HG03378 (cell line): ENCODE results near the gene HIPK1.
"Not testable (repeated sequence)": the region's sequence is repeated elsewhere in the genome, so short reads cannot be mapped to it uniquely, and the experiment has no call there.

Source experiments
- ATAC-seq: cut with Tn5 transposase; IDR thresholded peaks from one replicate; pipeline ENCODE4 v1.9.1; 2021; ENCODE audit warnings: mild to moderate bottlenecking, moderate library complexity; ENCODE audit not compliant: unreplicated experiment

HIPK1 gene

GRCh38 chr1:113981962-113982931, 53.1 kb downstream of the HIPK1 start:
- ATAC-seq = no peak

- no peak for ATAC-seq
Measured at GRCh38 chr1:113982949-113983348, 53.8 kb downstream of the HIPK1 start.

GRCh38 chr1:113983391-113983790, 54.3 kb downstream of the HIPK1 start:
- ATAC-seq = no peak

- ATAC-seq = no peak
Measured at GRCh38 chr1:113983826-113984225, 54.7 kb downstream of the HIPK1 start.

- ATAC-seq = no peak
Measured at GRCh38 chr1:113984710-113985109, 55.6 kb downstream of the HIPK1 start.

GRCh38 chr1:113986802-113987201, 57.7 kb downstream of the HIPK1 start:
- no peak for ATAC-seq

- no peak for ATAC-seq
Measured at GRCh38 chr1:113987259-113987658, 58.1 kb downstream of the HIPK1 start.

- ATAC-seq = no peak
Measured at GRCh38 chr1:113990530-113990929, 61.4 kb downstream of the HIPK1 start.

- no peak for ATAC-seq
Measured at GRCh38 chr1:113990961-113991360, 61.8 kb downstream of the HIPK1 start.

- no peak for ATAC-seq
Measured at GRCh38 chr1:113991467-113991997, 62.4 kb downstream of the HIPK1 start.

GRCh38 chr1:113993072-113993471, 63.9 kb downstream of the HIPK1 start:
- ATAC-seq = no peak

- ATAC-seq = no peak
Measured at GRCh38 chr1:113993766-113994165, 64.6 kb downstream of the HIPK1 start.

GRCh38 chr1:113995382-113995781, 66.3 kb downstream of the HIPK1 start:
- no peak for ATAC-seq

GRCh38 chr1:113998361-113998760, 69.2 kb downstream of the HIPK1 start:
- no peak for ATAC-seq

GRCh38 chr1:113999233-113999632, 70.1 kb downstream of the HIPK1 start:
- no peak for ATAC-seq

- ATAC-seq = no peak
Measured at GRCh38 chr1:113999799-114000198, 70.7 kb downstream of the HIPK1 start.

GRCh38 chr1:114000406-114000805, 71.3 kb downstream of the HIPK1 start:
- no peak for ATAC-seq

GRCh38 chr1:114002492-114003239, 73.5 kb downstream of the HIPK1 start:
- ATAC-seq = no peak

GRCh38 chr1:114003431-114003830, 74.3 kb downstream of the HIPK1 start:
- ATAC-seq = no peak

- ATAC-seq = not testable (repeated sequence)
Measured at GRCh38 chr1:114006825-114007224, 77.7 kb downstream of the HIPK1 start.

- ATAC-seq = no peak
Measured at GRCh38 chr1:114008480-114008941, 79.4 kb downstream of the HIPK1 start.
